GM21390 (cell line): ENCODE results near the gene BLCAP.
"Not testable (repeated sequence)": the region's sequence is repeated elsewhere in the genome, so short reads cannot be mapped to it uniquely, and the experiment has no call there.

Experiments used
- ATAC-seq: cut with Tn5 transposase; IDR thresholded peaks from one replicate; pipeline ENCODE4 v1.9.1; 2021; ENCODE audit not compliant: unreplicated experiment

The BLCAP gene

DNA sequence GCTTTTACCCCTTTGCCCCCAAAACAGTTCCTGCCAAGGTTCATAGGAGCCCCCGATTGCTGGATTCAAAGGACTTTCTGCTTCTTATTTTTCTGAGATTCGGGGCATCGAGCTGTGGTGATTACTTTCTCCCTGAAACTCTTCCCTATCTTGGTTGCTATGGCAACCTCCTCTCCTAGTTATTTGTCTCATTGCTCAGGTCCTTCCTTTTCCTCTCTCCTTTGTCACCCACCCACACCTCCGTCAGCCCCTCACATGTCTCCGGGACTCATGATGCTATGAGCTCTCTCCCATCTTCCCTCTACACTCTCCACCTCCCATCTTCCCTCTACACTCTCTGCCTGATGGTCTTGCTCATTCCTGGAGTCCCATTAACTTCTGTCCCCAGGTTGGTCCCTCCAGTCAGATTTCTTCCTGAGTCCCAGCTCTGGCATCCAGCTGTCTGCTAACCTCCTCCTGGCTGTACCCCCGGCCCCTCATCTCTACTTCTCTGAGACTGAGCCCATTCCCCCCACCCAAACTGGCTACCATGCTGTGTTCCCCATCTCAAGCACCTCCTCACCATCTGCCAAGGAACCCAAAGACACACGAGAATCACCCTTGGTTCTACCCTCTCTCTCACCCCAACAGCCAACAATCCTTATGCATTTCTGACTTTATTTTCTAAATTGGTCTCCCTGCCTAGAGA is 36.9 kb downstream of the BLCAP start:
- ATAC-seq: no peak

DNA sequence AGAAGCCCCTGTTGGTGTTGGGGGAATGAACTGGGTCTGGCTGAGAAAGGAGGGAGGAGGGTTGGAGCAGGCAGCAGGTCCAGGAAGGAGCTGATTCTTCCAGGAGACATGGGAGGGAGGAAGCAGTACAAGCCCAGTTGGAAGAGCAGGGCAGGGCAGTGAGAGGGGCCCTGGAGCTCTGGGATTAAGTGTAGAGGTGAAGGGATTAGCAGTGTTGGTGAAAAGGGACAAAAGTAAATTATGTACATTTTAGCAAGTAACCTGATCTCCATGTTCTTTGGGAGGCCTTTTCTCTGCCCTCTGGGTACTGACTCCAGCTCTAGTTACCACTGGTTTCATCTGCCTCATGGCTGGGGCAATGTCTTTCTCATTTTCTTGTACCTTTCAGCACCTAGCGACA is 41.5 kb downstream of the BLCAP start:
- ATAC-seq: not testable (repeated sequence)

DNA sequence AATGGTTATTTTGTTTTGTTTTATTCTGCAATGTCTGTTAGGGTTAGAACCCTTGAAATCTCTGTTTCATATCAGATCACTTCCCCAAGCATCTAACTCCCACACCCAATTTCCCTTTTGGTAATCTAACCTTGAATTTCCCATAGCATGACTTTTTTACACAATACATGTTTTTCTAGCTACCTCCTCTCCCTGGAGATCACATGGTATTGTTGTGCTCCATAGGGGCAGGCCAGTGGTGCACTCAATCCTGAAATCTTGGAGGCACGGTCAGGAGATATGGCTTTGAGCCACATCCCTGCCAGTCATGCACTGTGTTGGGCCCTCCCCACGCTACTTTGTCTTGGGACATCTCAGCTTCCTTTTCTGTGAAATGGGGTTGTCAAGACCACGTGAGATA is 43.3 kb downstream of the BLCAP start:
- no peak for ATAC-seq

DNA sequence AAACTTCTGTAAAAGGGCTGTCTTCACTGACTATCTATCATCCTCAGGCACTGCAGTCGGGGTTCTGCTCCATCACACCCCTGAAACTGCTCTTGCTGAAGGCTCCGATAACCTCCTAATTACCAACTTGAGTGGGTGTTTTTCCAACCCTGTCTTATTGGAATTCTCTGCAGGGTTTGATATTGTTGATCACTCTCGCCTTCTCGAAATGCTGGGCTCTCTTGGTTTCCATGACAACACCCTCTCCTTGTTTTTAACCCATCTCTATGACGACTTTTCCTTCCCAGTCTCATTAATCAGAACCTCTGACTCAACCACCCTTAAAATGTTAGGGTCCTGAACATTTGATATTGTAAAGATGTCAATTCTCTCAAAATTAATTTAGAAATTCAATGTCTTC is 46.1 kb downstream of the BLCAP start:
- ATAC-seq: no peak

DNA sequence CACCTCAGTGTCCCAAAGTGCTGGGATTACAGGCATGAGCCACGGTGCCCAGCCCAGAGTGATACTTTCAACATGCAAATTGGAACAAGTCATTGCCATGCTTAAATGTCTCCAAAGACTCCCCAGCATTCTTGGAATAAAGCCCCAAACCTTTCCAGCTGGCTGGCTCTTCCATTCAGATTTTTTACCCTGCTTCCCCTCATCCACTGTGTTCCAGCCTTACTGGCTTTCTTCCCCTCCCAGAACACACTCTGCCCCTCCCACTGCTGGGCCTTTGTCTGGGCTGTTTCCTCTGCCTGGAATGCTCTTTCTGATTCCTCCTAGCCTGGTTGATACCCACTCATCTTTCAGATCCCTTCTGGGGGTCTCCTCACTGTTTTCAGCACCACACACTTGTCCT is 46.8 kb downstream of the BLCAP start:
- ATAC-seq: no peak

DNA sequence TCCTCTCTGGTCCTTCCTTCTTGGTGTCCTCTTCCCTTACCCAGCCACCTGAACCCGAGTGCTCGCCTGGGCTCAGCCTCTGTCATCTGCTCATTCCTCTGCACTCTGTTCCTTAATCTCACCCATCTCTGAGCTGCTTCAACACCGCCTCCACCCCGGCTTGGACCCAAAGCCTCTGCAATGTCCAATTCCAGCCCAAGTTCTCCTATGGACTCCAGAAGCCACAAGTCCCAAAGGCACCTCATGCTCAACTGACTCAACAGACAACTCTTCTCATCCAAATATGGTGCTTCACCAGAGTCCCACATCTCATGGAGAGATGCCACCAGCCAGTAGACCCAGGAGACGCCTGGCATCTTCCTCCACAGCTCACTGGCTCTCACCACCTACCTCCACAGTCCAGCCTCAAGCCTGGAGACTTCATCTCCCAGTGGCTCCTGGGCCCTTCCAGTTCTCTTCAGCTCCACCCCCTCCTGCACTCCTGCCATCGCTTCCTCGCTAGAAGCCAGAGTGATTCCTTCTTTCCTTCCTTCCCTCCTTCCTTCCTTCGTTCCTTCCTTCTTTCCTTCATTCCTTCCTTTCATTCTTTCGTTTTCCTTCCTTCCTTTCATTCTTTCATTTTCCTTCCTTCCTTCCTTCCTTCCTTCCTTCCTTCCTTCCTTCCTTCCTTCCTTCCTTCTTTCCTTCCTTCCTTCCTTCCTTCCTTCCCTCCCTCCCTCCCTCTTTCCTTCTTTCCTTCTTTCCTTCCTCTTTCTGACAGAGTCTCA is 47.6 kb downstream of the BLCAP start:
- ATAC-seq: no peak

DNA sequence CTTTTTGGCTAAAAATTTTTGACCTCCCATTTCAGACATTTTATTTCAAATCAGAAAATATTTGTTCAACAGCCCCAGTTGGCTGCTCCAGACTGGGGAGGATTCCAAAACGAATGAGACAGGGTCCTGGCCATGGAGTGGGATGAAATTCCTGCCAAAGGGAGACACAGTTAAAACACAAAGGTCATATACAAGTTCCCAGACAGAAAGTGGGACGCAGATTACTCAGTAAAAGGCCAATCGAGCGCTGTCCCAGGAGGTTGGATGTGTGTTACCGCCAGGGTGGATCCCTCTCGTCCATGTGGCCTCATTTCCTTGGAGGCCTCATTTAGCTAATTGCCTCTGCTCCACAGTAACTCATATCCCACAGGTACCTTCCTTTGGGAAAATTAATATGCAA is 48.4 kb downstream of the BLCAP start:
- ATAC-seq: no peak

DNA sequence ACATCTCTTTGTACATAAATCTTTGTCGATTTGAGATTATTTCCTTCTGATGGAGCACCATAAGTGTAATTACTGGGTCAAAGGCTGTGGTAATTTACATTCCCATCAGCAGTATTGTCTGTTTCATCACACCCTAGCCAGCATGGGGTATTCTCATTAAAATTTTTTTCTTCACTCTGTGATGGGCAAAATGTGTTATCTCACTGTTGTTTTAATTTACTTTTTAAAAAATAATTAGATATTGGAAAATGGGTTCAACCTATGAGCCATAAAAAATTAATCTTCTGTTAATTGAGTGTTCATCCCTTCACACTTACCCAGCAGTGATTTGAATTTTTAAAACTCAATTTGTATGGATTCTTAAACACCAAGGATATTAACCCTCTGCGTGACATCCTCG is 50.6 kb downstream of the BLCAP start:
- no peak for ATAC-seq

DNA sequence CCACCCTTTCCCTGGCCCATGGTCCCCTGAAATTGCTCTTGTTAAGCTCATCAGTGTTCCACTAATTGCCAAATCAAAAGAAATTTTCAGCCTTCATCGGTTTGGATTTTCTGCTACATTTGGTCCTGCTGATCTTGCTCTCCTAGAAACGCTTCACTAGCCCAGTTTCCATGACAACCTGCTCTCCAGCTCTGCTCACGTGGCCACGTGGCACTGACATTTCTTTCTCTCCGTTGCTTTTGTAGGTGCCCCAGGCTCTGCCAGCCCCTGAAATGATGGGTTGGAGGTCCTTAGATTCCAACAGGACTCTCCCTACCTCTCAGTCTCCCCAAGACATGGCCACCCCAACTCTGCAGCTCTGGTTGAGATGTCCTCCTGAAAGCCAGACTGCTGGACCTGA is 52.4 kb downstream of the BLCAP start:
- ATAC-seq: no peak

DNA sequence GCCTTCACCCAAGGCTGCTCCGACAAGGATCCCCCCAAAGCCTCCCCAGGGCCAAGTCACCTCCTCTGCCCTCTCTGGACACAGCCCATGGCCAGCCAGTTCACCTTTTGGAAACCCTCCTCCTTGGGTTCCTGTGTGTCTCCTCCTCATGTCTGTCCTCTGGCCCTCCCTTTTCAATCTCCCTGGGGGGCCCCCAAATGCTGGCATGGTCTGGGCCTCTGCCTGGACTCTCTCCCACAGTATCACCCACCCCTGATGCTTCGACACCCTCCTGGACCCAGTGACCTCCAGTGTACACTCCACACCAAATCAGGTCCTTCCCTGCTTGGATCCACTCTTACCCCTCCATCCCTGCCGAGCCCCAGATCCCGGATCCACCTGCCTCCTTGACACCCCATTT is 53.3 kb downstream of the BLCAP start:
- no peak for ATAC-seq

DNA sequence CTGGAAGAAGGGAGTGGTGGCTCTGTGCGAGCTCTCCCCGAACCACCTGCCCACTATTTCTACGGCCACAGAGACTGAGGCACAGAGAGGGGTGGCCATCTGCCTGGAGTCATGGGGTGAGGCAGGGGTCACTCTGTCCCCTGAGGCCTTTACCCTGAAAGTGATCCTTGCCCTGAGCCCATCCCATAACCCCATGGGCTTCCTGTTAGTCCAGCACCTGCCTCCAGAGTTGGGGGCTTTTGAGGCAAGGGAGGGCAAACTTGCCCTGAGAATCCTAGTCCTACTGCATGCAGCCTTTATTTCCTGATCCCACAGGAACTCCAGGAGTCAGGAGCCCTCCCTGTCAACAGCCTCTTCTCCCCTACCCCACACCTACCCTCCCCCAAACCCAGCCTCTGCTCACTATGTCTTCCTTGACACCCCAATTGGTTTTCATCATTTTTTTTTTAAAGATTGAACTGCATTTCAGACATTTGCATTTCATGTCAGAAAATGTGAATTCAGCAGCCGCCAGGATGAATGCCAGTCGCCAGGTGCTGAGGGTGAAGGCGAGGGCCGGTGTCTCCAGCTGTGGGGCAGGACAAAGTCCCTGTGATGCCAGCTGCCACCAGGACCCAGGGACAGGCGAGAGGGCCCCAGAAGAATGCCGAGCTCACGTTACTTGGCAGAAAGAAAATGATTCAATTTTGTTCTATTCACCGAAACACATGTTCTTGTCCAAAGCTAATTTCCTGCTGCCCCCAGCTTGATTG is 54.3 kb downstream of the BLCAP start:
- no peak for ATAC-seq

DNA sequence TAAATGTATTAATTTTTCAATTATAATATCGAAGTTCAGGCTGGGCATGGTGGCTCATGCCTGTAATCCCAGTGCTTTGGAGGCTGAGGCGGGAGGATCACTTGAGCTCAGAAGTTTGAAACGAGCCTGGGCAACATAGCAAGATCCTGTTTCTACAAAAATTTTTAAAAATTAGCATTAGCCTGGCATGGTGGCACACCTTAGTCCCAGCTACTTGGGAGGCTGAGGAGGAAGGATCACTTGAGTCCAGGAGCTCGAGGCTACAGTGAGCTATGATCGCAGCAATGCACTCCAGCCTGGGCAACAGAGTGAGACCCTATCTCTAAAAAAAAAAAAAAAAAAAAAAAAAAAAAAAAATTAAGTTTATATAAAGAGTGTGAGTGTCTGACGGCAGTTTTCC is 55.2 kb downstream of the BLCAP start:
- not testable (repeated sequence) for ATAC-seq

DNA sequence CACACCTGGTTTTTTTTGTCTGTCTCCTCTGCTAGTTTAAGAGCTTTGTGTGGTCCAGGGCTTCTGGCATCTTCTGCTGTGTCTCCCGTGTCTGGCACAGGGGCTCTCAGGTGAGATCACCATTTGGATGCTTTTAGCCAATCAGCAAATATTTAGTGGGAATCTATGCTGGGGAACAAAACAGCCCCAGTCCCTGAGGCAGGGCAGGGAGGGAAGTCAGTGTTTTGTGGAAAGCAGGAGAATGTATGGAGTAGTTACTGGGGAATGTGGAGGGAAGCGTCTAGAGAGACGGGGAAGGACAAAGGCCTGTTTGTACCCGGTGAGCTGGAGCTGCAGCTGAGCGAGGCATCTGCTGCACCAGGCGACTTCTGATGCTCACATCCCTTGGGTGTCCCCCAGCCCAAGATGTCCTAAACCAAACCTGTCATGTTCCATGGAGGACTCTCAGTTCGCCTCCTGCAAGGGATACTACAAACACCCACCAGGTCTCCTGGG is 55.9 kb downstream of the BLCAP start:
- no peak for ATAC-seq

DNA sequence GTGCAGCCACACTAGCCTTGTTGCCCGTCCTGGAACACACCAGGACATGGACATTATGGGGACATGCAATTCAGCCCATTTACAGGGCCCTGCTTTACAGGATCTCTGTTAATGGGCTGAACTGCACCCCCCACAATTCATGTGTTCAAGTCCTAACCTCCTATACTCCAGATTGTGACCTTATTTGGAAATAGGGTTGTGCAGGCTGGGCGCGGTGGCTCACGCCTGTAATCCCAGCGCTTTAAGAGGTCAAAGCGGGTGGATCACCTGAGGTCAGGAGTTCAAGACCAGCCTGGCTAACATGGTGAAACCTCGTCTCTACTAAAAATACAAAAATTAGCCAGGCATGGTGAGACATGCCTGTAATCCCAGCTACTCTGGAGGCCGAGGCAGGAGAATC is 57.5 kb downstream of the BLCAP start:
- ATAC-seq: not testable (repeated sequence)

DNA sequence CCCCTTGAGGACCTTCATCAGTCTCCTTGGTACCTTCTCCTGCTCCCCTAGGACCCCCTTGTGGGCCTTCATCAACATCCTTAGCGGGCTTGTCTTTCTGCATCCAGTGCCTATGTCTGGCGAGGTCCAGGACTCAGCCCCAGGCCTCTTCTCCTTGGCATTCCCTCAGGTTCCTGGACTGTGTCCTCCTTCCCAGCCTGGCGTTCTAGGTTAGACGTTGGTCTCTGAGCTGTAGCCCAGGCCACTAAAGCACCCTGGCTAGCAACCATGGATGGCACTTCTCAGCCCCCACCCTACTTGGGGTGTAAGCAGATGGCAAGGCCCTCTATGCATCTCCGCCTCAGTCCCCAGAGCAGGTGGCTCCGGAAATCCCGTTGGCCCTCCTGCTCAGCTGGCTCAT is 58.1 kb downstream of the BLCAP start:
- ATAC-seq: no peak

DNA sequence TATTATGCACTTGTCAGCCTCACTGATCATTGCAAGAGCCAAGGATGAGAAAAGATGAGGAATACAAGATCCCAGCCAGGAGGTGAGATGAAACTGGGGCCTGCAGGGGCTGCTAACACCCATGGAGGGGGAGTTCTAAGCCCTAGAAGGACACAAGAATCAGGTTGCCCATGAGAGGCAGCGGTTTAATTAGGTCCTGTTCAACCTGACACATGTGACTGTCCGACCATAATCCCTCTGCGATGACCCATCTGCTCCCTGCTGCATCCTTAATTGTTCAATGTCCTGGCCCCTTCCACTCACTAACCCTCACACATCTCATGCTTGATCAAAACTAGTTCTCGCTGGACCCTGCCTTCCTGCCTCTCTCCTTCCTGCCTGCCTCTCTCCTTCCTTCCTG is 58.8 kb downstream of the BLCAP start:
- no peak for ATAC-seq
